Stimulated activated naive CD4-positive, alpha-beta T cell (primary cell): ENCODE data around the gene ZNF837.
A peak's percentile ranks its signal among the peaks of the same experiment; 100 is the strongest.

Experiments used
- DNase-seq, 6 experiments: peaks; one replicate each; lab custom pipeline; 2025; lab: John Stamatoyannopoulos, UW

The ZNF837 gene

DNA sequence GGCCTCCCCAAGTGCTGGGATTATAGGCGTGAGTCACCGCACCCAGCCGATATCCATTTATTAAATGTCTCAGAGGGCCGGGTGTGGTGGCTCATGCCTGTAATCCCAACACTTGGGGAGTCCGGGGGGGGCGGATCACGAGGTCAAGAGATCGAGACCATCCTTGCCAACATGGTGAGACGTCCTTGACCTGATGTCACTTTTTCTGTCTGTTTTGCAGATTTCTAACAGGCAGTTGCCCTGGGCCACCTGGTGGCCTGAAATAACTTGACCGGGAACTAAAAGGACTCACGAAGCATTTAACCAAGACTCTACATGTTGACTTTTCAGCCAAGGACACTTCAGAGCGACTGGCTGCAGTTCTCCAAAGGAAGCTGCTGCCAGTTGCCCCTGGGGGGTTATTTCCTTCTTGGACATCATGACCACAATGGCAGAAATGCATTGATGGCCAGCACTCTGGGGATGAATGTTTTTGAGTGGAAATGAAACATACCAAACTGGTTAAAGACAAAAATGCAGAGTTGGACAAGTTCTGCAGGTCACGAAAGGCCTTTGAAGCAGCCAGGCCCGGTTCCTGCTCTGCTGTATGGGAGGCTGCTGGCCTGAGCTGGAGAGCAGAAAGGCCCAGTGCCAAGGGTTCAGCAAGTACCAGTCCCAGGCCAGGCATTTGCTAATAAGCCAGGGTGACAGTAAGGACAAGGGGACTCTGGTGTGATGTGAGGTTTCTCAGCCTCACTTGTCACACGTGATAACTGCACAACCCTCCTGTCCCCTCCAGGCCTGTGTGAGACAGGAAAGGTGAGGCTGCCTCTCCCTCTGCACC is 8.3 kb downstream of the ZNF837 start:
- DNase-seq: no peak

DNA sequence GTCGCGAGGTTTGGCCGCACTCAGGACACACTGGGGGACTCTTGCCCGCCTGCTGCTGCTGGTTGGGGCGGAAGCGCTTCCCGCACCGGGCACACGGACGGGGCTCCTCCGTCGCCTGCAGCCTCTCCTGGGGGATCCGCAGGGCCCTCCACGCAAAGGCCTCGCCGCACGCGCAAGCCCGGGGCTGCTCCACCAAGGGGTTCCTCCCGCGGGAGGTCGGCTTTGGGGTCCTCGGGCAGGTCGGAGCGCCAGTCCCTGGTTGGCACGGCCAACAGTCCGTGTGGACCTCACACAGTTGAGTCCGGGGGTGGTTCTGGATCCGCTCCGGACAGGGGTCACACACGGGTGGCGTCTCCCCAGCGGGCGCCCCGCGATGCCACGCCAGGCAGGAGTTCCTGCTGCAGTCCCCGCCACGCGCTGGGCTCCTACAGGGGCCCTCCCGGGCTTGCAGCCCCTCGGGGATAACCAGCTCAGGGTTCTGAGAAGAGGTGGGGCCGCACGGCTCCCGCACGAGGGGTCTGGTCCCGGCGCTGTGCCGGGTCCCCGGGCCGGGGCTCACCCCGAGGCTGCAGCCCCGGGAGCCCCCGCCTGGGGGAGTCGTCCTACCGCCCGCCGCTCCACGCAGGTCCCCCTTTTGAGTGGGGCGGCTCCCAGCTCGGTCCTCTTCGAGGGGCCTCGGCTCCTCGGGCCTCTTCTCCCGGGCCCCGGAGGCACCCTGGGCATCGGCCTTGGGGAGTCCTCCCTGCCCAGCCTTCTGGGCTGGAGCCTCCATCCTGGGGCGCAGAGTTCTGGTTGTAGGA is 12.1 kb downstream of the ZNF837 start:
- no peak for DNase-seq

DNA sequence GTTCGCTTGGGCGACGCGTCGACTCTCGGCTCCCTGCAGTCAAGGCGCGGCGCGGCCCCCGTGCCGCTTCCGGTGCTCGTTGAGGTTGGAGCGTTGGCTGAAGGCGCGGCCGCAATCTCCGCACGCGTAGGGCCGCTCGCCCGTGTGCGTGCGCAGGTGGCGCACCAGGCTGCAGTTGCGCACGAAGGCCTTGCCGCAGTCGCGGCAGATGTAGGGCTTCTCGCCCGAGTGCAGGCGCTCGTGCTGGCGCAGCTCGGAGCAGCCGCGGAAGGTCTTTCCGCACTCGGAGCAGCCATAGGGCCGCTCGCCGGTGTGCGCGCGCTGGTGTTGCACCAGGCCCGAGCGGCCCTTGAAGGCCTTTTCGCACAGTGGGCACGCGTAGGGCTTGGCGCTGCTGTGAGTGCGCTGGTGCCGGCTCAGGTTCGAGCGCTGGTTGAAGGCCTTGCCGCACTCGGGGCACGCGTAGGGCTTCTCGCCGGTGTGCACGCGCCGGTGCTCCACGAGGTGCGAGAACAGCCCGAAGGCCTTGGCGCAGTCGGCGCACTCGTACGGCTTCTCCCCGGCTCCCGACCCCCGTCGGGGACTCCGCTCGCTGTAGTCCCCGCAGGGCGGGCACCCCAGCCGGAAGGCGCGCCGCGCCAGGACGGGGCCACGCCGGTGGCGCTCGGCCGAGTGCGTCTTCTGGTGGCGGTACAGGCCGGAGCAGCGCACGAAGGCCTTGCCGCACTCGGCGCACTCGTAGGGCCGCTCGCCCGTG is 13.0 kb downstream of the ZNF837 start:
- no peak for DNase-seq

DNA sequence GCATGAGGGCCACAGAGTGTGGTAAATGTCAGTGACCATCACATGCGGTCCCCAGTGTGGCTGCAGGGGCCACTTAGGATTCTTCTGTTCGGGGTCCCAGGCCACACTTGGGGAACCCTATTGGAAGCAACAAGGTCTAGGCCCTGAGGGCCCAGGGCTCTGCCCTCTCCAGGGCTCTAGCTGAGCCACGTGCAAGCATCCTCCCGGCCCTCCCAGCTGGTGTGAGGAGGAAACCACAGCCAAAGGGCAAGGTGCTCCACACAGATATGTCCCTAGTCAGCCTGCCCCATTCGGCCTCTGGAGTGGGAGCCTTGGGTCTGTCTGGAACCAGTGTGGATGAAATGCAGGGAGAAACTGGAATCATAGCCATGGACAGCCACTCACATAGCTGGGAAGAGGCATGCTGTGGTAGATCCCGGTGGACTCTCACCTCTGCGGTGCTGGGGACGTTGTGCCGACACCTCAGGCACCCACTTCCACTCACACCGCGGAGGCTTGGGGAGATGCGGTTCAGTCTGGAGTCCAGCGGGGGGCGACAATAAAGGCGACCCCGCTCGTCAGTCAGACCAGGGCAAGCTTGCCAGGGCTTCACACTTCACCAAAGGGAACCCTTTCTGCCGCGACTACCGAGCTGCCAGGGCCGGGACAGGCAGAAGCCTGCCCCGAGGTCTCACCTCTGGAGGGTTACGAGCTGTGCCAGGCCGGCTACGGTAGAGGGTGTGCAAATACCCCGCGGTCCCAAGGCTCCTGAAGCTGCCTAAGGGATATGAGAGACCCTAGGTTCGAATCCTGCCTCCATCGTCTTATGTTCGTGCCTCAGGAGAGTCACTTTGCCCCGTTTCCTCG is 14.0 kb downstream of the ZNF837 start:
- no peak for DNase-seq

DNA sequence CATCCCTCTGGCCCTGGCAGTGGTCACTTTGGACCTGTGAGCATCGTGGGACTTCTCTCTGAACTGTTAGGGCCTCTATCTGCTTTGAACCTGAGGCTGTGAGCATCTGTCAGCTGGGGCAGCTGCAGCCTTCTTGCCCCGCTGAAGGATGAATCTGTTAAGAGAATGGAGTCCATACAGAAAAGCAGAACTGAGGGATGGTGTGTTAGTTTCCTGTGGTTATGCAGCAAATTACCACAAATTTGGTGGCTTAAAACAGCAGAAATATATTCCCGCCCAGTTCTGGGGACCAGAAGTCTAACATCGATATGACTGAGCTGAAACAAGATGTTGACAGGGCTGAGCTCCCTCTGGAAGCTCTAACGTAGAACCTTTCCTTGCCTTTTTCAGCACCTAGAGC is 16.7 kb downstream of the ZNF837 start:
- no peak for DNase-seq

DNA sequence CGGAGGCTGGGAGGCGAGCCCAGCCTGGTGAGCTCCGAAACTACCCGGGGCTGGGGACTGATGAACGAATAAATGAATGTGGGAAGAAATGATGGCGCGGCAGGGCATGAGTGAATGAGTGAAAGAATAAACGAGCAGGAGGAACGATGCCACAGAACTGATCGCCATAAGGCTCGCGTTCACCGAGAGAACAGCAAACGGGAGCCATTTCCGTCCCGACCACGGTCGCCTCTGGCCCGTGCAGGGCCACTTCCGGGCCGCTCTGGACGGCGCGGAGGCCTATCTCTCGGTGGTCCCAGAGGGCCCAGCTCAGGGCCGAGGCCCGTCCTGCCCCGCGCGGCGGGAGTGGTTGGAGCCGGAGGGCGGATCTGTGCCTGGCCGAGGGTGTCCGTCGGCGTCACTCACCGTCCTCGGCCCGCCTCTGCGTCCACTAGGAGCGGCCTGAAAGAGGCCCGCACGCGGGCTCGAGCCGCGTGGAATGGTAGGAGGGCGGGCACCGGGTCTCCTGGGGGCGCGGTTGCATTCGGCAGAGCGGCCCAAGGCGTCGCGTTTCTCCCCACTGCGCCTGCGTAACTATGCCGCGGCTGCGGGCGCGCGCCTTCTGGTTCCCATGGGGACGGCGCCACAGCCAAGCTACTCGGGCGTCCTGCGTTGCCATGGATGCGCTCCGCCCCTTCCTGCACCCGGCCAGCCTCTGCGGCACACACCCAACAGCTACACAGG is 18.4 kb downstream of the ZNF837 start, which contains the start of gene ZNF497:
Gene ZNF497, minus strand, starts transcription at position 480 of the 723 bp plus-strand sequence. CDS start 5,116 bp downstream, outside the sequence.
- DNase-seq: peak; percentile 90 to 95 (median 94)

DNA sequence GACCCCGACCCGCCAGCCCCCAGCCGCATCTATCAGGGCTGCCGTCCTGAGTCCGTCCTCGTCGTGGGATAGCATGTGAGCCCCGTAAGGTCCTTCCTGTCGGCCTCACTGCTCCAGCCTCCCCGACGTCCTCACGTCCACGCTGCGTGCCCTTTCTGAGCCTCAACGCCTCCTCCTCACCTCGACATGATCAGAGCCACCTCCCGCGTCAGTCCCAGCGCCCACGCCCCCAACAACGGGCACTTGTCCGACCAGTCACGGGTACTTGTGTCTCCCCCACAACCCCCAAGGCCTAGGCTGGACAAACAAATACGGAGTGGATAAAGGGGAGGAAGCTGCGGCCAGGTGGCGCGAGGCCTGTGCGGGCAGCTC is 18.9 kb downstream of the ZNF837 start:
- DNase-seq: peak in 4 of 6 experiments; percentile 13 to 38 (median 30)

DNA sequence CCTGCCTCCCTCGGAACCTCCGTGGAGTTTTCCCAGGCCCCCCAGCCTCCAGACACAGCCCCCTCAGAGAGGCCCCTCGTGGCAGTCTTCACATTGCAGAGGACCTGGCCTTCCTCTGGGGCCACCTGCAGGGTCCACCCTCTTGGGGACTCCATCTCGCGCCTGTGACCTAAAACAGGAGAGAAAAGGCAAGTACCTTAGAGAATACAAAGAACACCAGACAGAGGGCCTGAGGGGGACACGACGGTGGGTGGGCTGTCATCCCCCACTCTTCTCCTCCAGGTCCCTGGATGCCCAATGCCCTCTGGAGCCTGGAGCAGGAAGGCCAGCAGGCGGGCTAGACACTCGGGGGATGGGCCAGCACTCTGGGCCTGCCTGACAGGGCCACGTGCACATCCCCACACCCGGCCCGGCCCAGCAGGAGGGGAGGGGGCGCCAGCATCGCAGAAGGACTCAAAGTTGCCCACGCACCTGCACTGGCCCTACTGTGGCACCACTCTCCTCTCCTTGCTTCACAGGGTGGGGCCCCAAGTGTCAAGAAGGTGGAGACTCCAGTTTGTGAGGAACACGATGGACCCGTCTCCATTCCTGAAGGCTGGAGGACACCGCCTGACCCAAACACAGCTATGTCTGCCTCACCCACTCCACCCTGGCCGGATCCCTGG is 23.2 kb downstream of the ZNF837 start:
- DNase-seq: no peak

DNA sequence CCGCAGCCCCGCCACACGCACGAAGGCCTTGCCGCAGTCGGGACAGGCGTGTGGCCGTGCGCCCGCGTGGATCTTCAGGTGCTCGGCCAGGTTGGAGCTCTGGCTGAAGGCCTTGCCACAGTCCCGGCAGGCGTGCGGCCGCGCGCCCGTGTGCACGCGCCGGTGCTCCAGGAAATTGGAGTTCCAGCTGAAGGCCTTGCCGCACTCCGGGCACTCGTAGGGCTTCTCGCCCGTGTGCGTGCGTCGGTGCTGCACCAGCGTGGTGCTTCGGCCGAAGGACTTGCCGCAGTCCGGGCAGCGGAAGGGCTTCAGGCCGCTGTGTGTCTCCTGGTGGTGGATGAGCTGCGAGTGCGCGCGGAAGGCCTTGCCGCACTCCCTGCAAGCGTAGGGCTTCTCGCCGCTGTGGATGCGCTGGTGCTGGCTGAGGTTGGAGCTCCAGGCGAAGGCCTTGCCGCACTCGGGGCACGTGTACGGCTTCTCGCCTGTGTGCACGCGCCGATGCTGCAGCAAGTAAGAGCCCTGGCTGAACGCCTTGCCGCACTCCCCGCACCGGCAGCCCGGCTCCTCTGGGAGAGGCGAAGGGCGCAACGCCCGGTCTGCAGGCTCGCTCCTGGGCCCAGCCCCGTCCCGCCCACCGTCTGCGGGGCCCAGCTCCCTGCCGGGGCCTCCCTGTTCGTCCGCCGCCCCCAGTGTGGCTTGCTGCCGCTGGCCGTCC is 23.9 kb downstream of the ZNF837 start:
- peak in 1 of 6 experiments; percentile 34 for DNase-seq

DNA sequence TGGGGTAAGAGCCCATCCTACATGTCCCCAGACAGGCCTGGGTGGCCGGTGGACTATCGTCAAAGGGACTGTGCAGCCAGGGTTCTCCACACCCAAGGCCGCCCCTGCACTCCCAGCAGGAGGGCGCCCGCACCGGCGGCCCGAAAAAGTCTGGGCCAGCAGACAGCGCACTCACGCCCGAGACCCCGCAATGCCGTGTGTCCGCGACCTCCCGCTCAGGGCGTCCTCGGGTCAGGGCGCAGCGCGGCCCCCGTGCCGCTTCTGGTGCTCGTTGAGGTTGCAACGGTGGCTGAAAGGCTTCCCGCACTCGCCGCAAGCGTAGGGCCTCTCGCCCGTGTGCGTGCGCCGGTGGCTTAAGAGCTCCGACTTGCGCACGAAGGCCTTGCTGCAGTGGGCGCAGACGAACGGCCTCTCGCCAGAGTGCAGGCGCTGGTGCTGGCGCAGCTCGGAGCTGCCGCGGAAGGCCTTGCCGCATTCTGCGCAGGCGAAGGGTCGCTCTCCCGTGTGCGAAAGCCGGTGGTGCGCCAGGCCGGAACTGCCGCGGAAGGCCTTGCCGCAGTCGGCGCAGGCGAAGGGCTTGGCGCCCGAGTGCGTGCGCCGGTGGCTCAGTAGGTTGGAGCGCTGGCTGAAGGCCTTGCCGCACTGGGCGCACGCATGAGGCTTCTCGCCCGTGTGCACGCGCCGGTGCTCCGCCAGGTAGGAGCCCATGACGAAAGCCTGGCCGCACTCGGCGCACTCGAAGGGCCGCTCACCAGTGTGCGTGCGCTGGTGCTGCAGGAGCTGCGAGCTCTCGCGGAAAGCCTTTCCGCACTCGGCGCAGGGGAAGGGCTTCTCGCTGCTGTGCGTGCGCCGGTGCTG is 24.7 kb downstream of the ZNF837 start:
- peak; percentile 21 to 72 (median 34) for DNase-seq

DNA sequence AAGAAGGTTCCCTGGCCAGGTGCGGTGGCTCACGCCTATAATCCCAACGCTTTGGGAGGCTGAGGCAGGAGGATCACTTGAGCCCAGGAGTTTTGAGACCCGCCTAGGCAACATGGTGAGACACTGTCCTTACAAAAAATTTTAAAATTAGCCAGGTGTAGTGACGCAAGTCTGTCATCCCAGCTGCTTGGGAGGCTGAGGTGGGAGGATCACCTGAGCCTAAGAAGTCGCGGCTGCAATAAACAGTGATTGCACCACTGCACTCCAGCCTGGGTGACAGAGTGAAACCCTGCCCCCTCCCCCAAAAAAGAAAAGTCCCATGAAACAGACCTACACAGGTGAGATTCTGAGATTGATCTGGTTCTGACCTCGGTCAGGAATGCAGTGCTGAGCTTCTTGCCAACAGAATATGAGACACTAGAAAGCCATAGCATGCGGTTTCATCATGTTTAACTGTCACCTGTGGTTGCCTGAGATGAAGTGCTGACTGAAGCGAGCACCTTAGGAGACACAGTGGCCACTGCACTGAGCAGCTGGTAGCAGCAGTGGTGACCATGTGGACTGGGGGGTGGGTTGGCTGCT is 25.5 kb downstream of the ZNF837 start:
- no peak for DNase-seq

DNA sequence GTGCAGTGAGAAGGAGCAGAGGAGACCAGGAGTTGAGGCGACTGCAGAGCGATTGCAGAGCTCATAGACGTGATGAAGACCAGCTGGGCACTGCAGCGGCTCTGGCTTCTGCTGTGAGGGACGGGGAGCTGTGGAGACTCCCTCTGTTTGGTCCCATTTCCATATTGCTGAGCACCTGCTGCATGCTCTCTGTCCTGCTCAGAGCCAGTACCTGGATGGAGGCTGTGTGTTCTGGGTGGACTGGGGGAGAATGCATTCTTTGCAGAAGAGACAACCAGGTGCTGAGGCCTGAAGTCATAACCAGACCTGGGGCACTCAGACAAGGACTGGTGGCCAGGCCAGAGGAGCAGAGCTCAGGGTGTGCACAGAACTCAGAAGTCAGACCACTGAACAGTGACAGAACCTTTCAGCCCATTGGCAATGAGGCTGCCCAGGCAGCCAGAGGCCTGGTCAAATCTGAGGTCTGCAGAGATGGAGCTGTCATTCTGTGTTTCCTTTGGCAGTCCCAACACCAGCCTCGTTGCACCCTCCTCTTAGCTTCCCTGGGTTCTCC is 26.3 kb downstream of the ZNF837 start:
- no peak for DNase-seq

DNA sequence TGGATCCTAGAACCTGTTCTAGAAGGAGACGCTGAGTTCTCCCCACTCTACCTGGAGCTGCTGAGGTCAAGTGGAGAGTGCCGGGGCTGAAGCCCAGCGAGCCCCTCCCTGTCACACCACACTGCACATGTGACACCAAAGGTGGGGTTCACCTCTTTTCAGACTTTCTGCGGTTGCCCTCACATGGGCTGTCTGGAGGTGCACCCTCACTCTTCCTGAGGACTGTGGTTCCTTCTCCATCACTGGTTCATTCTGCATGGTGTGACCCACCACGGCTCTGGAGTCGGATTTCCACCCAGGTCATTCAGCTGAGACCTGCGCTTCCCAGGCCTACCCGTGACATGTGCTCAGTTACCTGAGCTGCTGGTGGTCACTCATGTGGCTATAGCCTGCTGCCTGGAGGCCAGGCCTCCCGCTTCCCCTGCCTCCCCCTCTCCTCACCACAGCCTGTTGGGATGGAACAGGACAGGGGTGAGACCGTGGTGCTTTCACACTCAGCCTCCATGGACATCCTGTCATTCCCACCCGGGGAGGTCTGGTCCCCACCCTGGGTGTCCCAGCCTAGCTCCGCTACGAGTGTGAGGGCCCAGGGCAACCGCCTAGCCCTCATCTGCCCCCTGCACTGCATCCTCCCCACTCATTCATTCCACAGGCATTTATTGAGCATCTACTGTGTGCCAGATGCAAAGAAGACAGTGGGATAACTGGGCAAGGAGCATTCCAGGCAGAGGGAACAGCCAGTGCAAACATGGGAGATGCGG is 26.9 kb downstream of the ZNF837 start:
- no peak for DNase-seq

DNA sequence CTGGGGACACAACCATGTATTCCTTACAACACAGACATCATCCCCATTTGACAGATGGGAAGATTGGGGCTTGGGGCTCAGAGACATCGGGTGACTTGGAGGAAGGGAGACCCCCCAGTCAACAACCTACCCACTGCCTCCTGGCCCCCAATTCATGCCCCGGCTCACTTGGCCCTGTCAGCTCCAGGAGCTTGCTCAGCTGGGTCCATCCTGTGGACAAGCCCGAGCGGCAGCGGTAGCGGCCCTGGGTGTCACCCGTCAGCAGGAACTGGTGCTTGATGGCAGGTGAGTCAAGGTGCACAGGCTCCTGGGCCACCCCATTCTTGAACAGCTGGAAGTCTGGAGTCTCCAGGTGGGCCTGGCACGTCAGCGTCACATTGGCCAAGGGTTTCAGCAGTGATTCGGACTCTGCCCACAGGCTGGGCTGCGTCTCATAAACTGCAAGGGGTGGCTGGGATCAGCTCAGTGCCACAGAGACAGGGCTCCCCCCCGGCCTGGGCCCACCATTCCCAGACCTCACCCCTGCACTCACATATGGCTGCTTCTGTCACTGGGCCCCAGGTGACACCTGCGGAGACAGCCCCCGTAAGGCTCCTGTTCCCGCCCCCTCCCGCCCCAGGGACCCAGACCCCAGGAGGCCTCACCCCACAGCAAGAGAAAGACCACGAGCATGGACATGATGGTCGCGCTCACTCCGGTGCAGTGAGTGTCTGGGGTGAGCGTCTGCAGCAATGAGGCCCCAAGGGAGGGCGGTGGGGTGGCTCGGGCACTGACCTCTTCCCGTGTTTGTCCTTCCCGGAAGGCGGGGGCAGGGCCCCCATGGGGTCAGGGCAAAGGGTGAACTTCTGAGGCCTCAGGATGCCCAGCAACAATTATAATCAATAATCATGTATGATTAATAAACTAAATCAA is 27.8 kb downstream of the ZNF837 start, which contains the start of gene A1BG:
Gene A1BG, minus strand, starts transcription at position 733 of the 912 bp plus-strand sequence. Its CDS starts 55 bp downstream, at position 678.
- no peak for DNase-seq

DNA sequence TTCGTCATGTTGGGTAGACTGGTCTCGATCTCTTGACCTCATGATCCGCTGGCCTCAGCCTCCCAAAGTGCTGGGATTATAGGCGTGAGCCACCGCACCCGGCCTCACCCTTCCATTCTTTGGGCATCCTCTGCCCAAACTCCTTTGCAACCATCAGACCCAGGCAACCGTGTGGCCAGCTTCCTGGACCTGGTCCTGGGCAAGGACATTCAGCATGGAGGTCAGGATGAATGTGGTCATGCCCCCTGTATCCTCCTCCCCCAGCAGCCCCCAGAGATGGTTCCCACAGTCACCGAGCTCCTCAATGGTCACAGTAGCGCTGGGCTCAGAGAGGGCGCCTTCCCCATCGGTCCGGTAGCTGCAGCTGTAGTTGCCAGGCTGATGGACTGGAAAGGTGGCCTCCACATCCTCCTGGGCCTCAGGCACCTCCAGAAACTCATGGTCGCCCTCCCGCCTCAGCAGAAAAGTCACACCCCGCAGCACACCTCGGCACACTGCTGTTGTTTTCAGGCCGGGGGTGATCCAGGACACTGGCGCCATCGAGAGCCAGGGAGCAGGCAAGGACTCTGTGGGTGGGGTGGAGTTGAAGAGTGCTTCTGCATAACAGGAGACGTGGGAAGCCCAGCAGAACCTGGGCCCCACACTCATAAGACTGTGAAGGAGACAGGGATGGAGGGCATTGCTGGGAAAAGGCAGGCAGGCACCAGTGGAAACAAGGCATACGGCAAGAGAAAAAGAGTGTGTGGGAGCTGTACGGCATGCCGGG is 28.7 kb downstream of the ZNF837 start:
- DNase-seq: no peak
